Endothelial cell of umbilical vein (primary cell): ENCODE measurements around the gene CERS5.

Source experiments
- CTCF ChIP-seq, 2 donors: IDR thresholded peaks; 1 replicate in 1 of 2; 2 replicates in 1 of 2; pipeline ENCODE4 v1.5.1; 2011; ENCODE audit warnings: low read length in 2 of 2, mild to moderate bottlenecking in 2 of 2, moderate library complexity in 2 of 2, control low read depth in 1 of 2, inconsistent platforms in 1 of 2, low read depth in 1 of 2; ENCODE audit not compliant: insufficient read depth in 1 of 2; ENCODE audit errors: extremely low read depth in 1 of 2
- EZH2 ChIP-seq: IDR thresholded peaks from 2 replicates; pipeline ENCODE4 v1.6.1; 2012; ENCODE audit warnings: borderline replicate concordance, low read depth, mild to moderate bottlenecking, moderate library complexity, low read length, inconsistent platforms; ENCODE audit not compliant: severe bottlenecking
- FOS ChIP-seq: IDR thresholded peaks from 2 replicates; pipeline ENCODE4 v1.6.1; 2011; ENCODE audit warnings: mild to moderate bottlenecking, low read length, moderate library complexity, borderline replicate concordance; ENCODE audit not compliant: insufficient read depth
- MAX ChIP-seq: IDR thresholded peaks from 2 replicates; pipeline ENCODE4 v1.6.1; 2011; ENCODE audit not compliant: insufficient read depth, insufficient read length
- POLR2A ChIP-seq: IDR thresholded peaks from 2 replicates; pipeline ENCODE4 v1.6.1; 2012; ENCODE audit warnings: low read depth, mild to moderate bottlenecking, control low read depth, low read length
- POLR2AphosphoS5 ChIP-seq: IDR thresholded peaks from 2 replicates; pipeline ENCODE4 v1.6.1; 2012; ENCODE audit warnings: low read depth, mild to moderate bottlenecking, control low read depth, low read length, moderate library complexity; ENCODE audit not compliant: insufficient read depth

DNA sequence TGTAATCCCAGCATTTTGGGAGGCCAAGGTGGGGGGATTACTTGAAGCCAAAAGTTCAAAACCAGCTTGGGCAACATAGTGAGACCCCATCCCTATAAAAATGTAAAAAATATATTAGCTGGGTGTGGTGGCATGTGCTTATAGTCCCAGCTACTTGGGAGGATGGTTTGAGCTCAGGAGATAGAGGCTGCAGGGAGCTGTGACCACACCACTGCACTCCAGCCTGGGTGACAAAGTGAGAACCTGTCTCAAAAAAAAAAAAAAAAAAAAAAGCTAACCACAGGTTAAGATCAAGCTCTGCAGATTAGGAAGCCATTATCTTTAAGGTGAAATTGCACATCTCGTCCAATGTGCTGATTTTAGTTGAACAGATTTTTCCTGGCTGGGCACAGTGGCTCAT is 23.7 kb upstream of the CERS5 start:
- TF ChIP-seq CTCF (IDR thresholded peaks at IDR 0.05; ENCODE audit: extremely low read depth in 1 of 2, insufficient read depth in 1 of 2, low read depth in 1 of 2, low read length in 2 of 2) (no peak), EZH2 (no peak), MAX (no peak), FOS (no peak), POLR2A (no peak), POLR2AphosphoS5 (no peak)
